Adrenal gland (tissue), 12 donors: ENCODE data around the gene PCYOX1L. TPM values are rescaled to one million over a fixed set of nuclear protein-coding genes. Genes with fewer than 3 reads are reported as not detected.

Experiments used
- DNase-seq, 7 donors: peaks; one replicate each; pipeline ENCODE4 v3.0.0-alpha.2; 2019 to 2020
- H3K27ac ChIP-seq, 5 donors: fragments of 200-600 bp; sonication (generic) in 4 of 5; 1 replicate in 3 of 5; 2 replicates in 2 of 5; pipeline versions ENCODE4 v1.5.1 to v1.8.0; 2016 to 2020; ENCODE audit warnings: mild to moderate bottlenecking in 1 of 5
- H3K27me3 ChIP-seq: fragments of 200-600 bp; 2 replicates; pipeline ENCODE4 v1.8.0; 2021
- H3K36me3 ChIP-seq, 2 donors: fragments of 200-600 bp; replicated peaks in 1 of 2; 1 replicate in 1 of 2; 2 replicates in 1 of 2; pipeline versions ENCODE4 v1.5.1 to v1.8.0; 2018 to 2022
- H3K4me1 ChIP-seq, 2 donors: fragments of 200-600 bp; replicated peaks in 1 of 2; 1 replicate in 1 of 2; 2 replicates in 1 of 2; pipeline versions ENCODE4 v1.5.1 to v1.8.0; 2018 to 2021
- H3K4me3 ChIP-seq, 4 donors: fragments of 200-600 bp; sonication (generic) in 3 of 4; one replicate each; pipeline ENCODE4 v1.5.1; 2016 to 2018
- H3K9me3 ChIP-seq, 3 donors: fragments of 200-600 bp; sonication (generic) in 1 of 3; replicated peaks in 1 of 3; 1 replicate in 2 of 3; 2 replicates in 1 of 3; pipeline versions ENCODE4 v1.5.1 to v1.8.0; 2016 to 2021
- CTCF ChIP-seq, 6 experiments: fragments of 450-650 bp in 4 of 6; fragments of 200-600 bp in 2 of 6; sonication (generic) in 1 of 6; IDR thresholded peaks; 1 replicate in 5 of 6; 2 replicates in 1 of 6; pipeline versions ENCODE4 v1.5.1 to v1.8.0; 2016 to 2021; ENCODE audit warnings: antibody characterized with exemption in 6 of 6, mild to moderate bottlenecking in 2 of 6, moderate library complexity in 1 of 6
- POLR2A ChIP-seq, 2 donors: fragments of 450-650 bp; IDR thresholded peaks; one replicate each; pipeline ENCODE4 v1.6.1; 2017; ENCODE audit warnings: antibody characterized with exemption in 2 of 2, mild to moderate bottlenecking in 2 of 2, moderate library complexity in 1 of 2
- WGBS, 4 donors: extraction: QIAGEN DNeasy Blood & Tissue Kit in 2 of 4; methylation state at CpG; one replicate each; pipeline versions ENCODE4 v1.1.5 to v1.1.7; 2013 to 2017; 5-methylcytosine and 5-hydroxymethylcytosine counted together
- intact Hi-C, 2 donors: fragments of 100-400 bp; cut with DNase I; formaldehyde crosslinking; loops; one replicate each; pipeline versions ENCODE4 v1.14.1 to v1.15.0; 2022 to 2023
- polyA plus RNA-seq, 3 donors: library from polyadenylated mRNA; stranded (reverse); fragments of 200-250 nt in 2 of 3; fragments of 350-450 nt in 1 of 3; fragmentation: Illumina TruSeq in 1 of 3; extraction: RNeasy Lipid Tissue Mini Kit (QIAGEN cat#74804) in 1 of 3; gene quantifications; one replicate each; pipeline ENCODE4 v1.2.3, GENCODE V29; 2013 to 2014
- total RNA-seq, 9 donors: library from RNA; depleted of rRNA in 4 of 9; stranded (reverse); fragments of >200 nt in 4 of 9; fragments of 120-200 nt in 1 of 9; fragmentation: NEBNext Ultra II Directional in 1 of 9; extraction: Animal tissue kit (Norgen Biotek cat#: 25700) in 1 of 9; gene quantifications; one replicate each; pipeline versions ENCODE4 v1.1.0 to v1.2.4, GENCODE V29; 2013 to 2023
- donor health status: healthy with polysubstance abuse.
- donor health status: Bipolar disorder and iron deficiency.
- donor health status: DM: yes; HTN: yes; CAD: no.
- donor health status: DM: no; HTN: no; CAD: no.
- donor health status: DM: no; HTN: no; CAD: no.
- donor health status: DM: yes; HTN: yes; CAD: no.

Gene PCYOX1L
- total and polyA plus RNA-seq, 12 donors, result 4.7 to 17.1 (median 9.4) TPM

GRCh38 chr5:149337736-149338135, 20.1 kb upstream of the PCYOX1L start:
- intact Hi-C loops, result no loop called here
- TF ChIP-seq POLR2A (IDR thresholded peaks at IDR 0.05) (no peak), CTCF (IDR thresholded peaks at IDR 0.05) (no peak)
- H3K4me1 ChIP-seq, result no peaks in the 10 kb centered on the region
- H3K27me3 ChIP-seq, result no peaks in the 10 kb centered on the region
- H3K4me3 ChIP-seq, result no peak overlapping the region
- WGBS, 4 donors, result 88 to 97% (median 92%) methylated on average over 4 of the region's 4 CpGs
- no peak overlapping the region for H3K27ac ChIP-seq
- no peaks in the 10 kb centered on the region for H3K36me3 ChIP-seq
- DNase-seq, result no peak
- no peaks in the 10 kb centered on the region for H3K9me3 ChIP-seq

- DNase-seq, result no peak
- Histone ChIP-seq H3K9me3 (no peaks in the 10 kb centered on the region), H3K36me3 (no peaks in the 10 kb centered on the region), H3K4me1 (no peaks in the 10 kb centered on the region), H3K27ac (no peak overlapping the region), H3K4me3 (no peak overlapping the region), H3K27me3 (no peaks in the 10 kb centered on the region)
- intact Hi-C loops, result no loop called here
- TF ChIP-seq POLR2A (IDR thresholded peaks at IDR 0.05) (no peak), CTCF (IDR thresholded peaks at IDR 0.05) (no peak)
- 59 to 75% (median 64%) methylated on average over 1 of the region's 1 CpG for WGBS, 4 donors
Measured at GRCh38 chr5:149338364-149338763, 19.5 kb upstream of the PCYOX1L start.

- Histone ChIP-seq H3K27me3 (no peaks in the 10 kb centered on the region), H3K36me3 (no peaks in the 10 kb centered on the region), H3K27ac (no peak overlapping the region), H3K9me3 (no peaks in the 10 kb centered on the region), H3K4me3 (no peak overlapping the region), H3K4me1 (peaks cover 9 to 10% of the 10 kb centered on the region in 2 donors)
- 61 to 93% (median 73%) methylated on average over 1 of the region's 1 CpG for WGBS, 4 donors
- TF ChIP-seq CTCF (IDR thresholded peaks at IDR 0.05) (no peak), POLR2A (IDR thresholded peaks at IDR 0.05) (no peak)
- DNase-seq, result no peak
- intact Hi-C loops, result no loop called here
Measured at GRCh38 chr5:149340920-149341319, 16.9 kb upstream of the PCYOX1L start.

- Histone ChIP-seq H3K27ac (no peak overlapping the region), H3K36me3 (no peaks in the 10 kb centered on the region), H3K4me3 (no peak overlapping the region), H3K4me1 (peaks cover 12 to 15% of the 10 kb centered on the region in 2 donors), H3K9me3 (no peaks in the 10 kb centered on the region), H3K27me3 (no peaks in the 10 kb centered on the region)
- TF ChIP-seq POLR2A (IDR thresholded peaks at IDR 0.05), result no peak
- TF ChIP-seq CTCF (IDR thresholded peaks at IDR 0.05), result no peak
- intact Hi-C loops, result no loop called here
- DNase-seq, result no peak
Measured at GRCh38 chr5:149341876-149342275, 16.0 kb upstream of the PCYOX1L start.
